HG02798 (cell line): ENCODE results near the gene AFMID.
"Not testable (repeated sequence)": the region's sequence is repeated elsewhere in the genome, so short reads cannot be mapped to it uniquely, and the experiment has no call there.

ENCODE experiments used
- ATAC-seq: cut with Tn5 transposase; IDR thresholded peaks from one replicate; pipeline ENCODE4 v1.9.1; 2021; ENCODE audit warnings: mild to moderate bottlenecking; ENCODE audit not compliant: unreplicated experiment, poor library complexity

Gene AFMID

GRCh38 chr17:78151514-78152008, 35.6 kb upstream of the AFMID start:
- no peak for ATAC-seq

- peak; percentile 53 for ATAC-seq
Measured at GRCh38 chr17:78154903-78155811, 32.0 kb upstream of the AFMID start.

- peak; percentile 38 for ATAC-seq
Measured at GRCh38 chr17:78159575-78160158, 27.5 kb upstream of the AFMID start.

GRCh38 chr17:78163881-78164747, 23.0 kb upstream of the AFMID start:
- ATAC-seq: no peak

GRCh38 chr17:78164748-78165607, 22.2 kb upstream of the AFMID start:
- no peak for ATAC-seq

- no peak for ATAC-seq
Measured at GRCh38 chr17:78166416-78166815, 20.7 kb upstream of the AFMID start.

- peak; percentile 60 for ATAC-seq
Measured at GRCh38 chr17:78168242-78168902, 18.8 kb upstream of the AFMID start, which contains the start of gene SYNGR2. Gene SYNGR2, plus strand, starts transcription at chr17:78168581. Its CDS starts 36 bp downstream, at chr17:78168617.

- peak; percentile 23 for ATAC-seq
Measured at GRCh38 chr17:78168903-78169793, 18.0 kb upstream of the AFMID start.

GRCh38 chr17:78170692-78171590, 16.2 kb upstream of the AFMID start:
- no peak for ATAC-seq

- not testable (repeated sequence) for ATAC-seq
Measured at GRCh38 chr17:78171591-78172248, 15.4 kb upstream of the AFMID start.

- ATAC-seq: no peak
Measured at GRCh38 chr17:78172249-78173051, 14.7 kb upstream of the AFMID start.

- ATAC-seq: peak; percentile 32
Measured at GRCh38 chr17:78173097-78173715, 14.0 kb upstream of the AFMID start.

- ATAC-seq: no peak
Measured at GRCh38 chr17:78174346-78174869, 12.8 kb upstream of the AFMID start.

GRCh38 chr17:78174870-78175642, 12.1 kb upstream of the AFMID start:
- ATAC-seq: no peak
